T-helper 9 cell (primary cell): ENCODE data around the gene CDC37L1.

ENCODE experiments used
- DNase-seq: peaks from one replicate; pipeline ENCODE4 v3.0.0-alpha.2; 2020

Gene CDC37L1

GRCh38 chr9:4669890-4670289, 9.5 kb upstream of the CDC37L1 start:
- no peak for DNase-seq

GRCh38 chr9:4670591-4670990, 8.8 kb upstream of the CDC37L1 start:
- DNase-seq = no peak

- no peak for DNase-seq
These were observed 7.6 kb upstream of the CDC37L1 start for GRCh38 chr9:4671737-4672136.

GRCh38 chr9:4674783-4675182, 4.6 kb upstream of the CDC37L1 start:
- no peak for DNase-seq

- DNase-seq = no peak
These were observed 2.0 kb upstream of the CDC37L1 start for GRCh38 chr9:4677392-4677791.

- DNase-seq = no peak
These were observed 596 bp upstream of the CDC37L1 start for GRCh38 chr9:4678679-4679267.

- no peak for DNase-seq
These were observed 780 bp downstream of the CDC37L1 start for GRCh38 chr9:4680173-4680525.

- DNase-seq = no peak
These were observed 1.4 kb downstream of the CDC37L1 start for GRCh38 chr9:4680750-4681149.

- DNase-seq = no peak
These were observed 5.5 kb downstream of the CDC37L1 start for GRCh38 chr9:4684820-4685219.

- DNase-seq = no peak
These were observed 6.7 kb downstream of the CDC37L1 start for GRCh38 chr9:4686112-4686511.

- DNase-seq = no peak
These were observed 7.2 kb downstream of the CDC37L1 start for GRCh38 chr9:4686584-4686983.

GRCh38 chr9:4689021-4689420, 9.7 kb downstream of the CDC37L1 start:
- no peak for DNase-seq

- no peak for DNase-seq
These were observed 10.3 kb downstream of the CDC37L1 start for GRCh38 chr9:4689687-4690104.

- DNase-seq = no peak
These were observed 10.8 kb downstream of the CDC37L1 start for GRCh38 chr9:4690144-4690543.

GRCh38 chr9:4691795-4692194, 12.4 kb downstream of the CDC37L1 start:
- DNase-seq = no peak

GRCh38 chr9:4700091-4700490, 20.7 kb downstream of the CDC37L1 start:
- no peak for DNase-seq

GRCh38 chr9:4700932-4701331, 21.6 kb downstream of the CDC37L1 start:
- no peak for DNase-seq

- no peak for DNase-seq
These were observed 22.2 kb downstream of the CDC37L1 start for GRCh38 chr9:4701526-4701925.

- DNase-seq = no peak
These were observed 24.8 kb downstream of the CDC37L1 start for GRCh38 chr9:4704129-4704528.

- no peak for DNase-seq
These were observed 26.7 kb downstream of the CDC37L1 start for GRCh38 chr9:4706021-4706420.

GRCh38 chr9:4706971-4707622, 27.7 kb downstream of the CDC37L1 start:
- no peak for DNase-seq

- no peak for DNase-seq
These were observed 30.0 kb downstream of the CDC37L1 start for GRCh38 chr9:4709380-4709779.

- DNase-seq = no peak
These were observed 34.5 kb downstream of the CDC37L1 start for GRCh38 chr9:4713849-4714248.

GRCh38 chr9:4714266-4715016, 35.1 kb downstream of the CDC37L1 start:
- no peak for DNase-seq
